DMS79 treated with DMSO at 0.1 percent for 48 hours (cell line): ENCODE results near the gene ZNF672.
"Not testable (repeated sequence)": the region's sequence is repeated elsewhere in the genome, so short reads cannot be mapped to it uniquely, and the experiment has no call there.

Source experiments
- DNase-seq: peaks from one replicate; lab custom pipeline; 2025; lab: John Stamatoyannopoulos, UW

ZNF672 gene

GRCh38 chr1:248813546-248813945 lies 24.5 kb upstream of the ZNF672 start:
- DNase-seq = no peak

- DNase-seq = no peak
Observed at GRCh38 chr1:248814351-248814750, 23.7 kb upstream of the ZNF672 start.

GRCh38 chr1:248815407-248816034 lies 22.5 kb upstream of the ZNF672 start:
- DNase-seq = no peak

- no peak for DNase-seq
Observed at GRCh38 chr1:248816042-248816851, 21.8 kb upstream of the ZNF672 start.

GRCh38 chr1:248817065-248817464 lies 21.0 kb upstream of the ZNF672 start:
- DNase-seq = no peak

GRCh38 chr1:248818505-248819374 lies 19.3 kb upstream of the ZNF672 start:
- no peak for DNase-seq

- DNase-seq = no peak
Observed at GRCh38 chr1:248820041-248820585, 17.9 kb upstream of the ZNF672 start.

GRCh38 chr1:248821101-248821500 lies 16.9 kb upstream of the ZNF672 start:
- DNase-seq = no peak

- DNase-seq = no peak
Observed at GRCh38 chr1:248821641-248822040, 16.4 kb upstream of the ZNF672 start.

GRCh38 chr1:248822148-248823032 lies 15.6 kb upstream of the ZNF672 start:
- DNase-seq = no peak

GRCh38 chr1:248823517-248824001 lies 14.5 kb upstream of the ZNF672 start:
- no peak for DNase-seq

- DNase-seq = no peak
Observed at GRCh38 chr1:248824301-248824700, 13.7 kb upstream of the ZNF672 start.

GRCh38 chr1:248824701-248825100 lies 13.3 kb upstream of the ZNF672 start:
- no peak for DNase-seq

- no peak for DNase-seq
Observed at GRCh38 chr1:248825136-248825535, 12.9 kb upstream of the ZNF672 start.

GRCh38 chr1:248825573-248825908 lies 12.5 kb upstream of the ZNF672 start:
- no peak for DNase-seq

- peak; percentile 96 for DNase-seq
Observed at GRCh38 chr1:248825909-248826760, 11.9 kb upstream of the ZNF672 start, which contains the start of gene SH3BP5L. TSS of gene SH3BP5L (minus strand) at chr1:248825915. CDS start at chr1:248824935, 980 bp downstream.

GRCh38 chr1:248828845-248829244 lies 9.2 kb upstream of the ZNF672 start:
- no peak for DNase-seq

- DNase-seq = not testable (repeated sequence)
Observed at GRCh38 chr1:248830718-248831017, 7.4 kb upstream of the ZNF672 start.

GRCh38 chr1:248831842-248832241 lies 6.2 kb upstream of the ZNF672 start:
- DNase-seq = no peak

- no peak for DNase-seq
Observed at GRCh38 chr1:248834343-248834940, 3.6 kb upstream of the ZNF672 start.
